B cell (primary cell): Measurements from ENCODE around the gene SUN3. TPM values are rescaled to one million over a fixed set of nuclear protein-coding genes. Genes with fewer than 3 reads are reported as not detected.
"Not testable (repeated sequence)": the region's sequence is repeated elsewhere in the genome, so short reads cannot be mapped to it uniquely, and the experiment has no call there.

ENCODE experiments used
- ATAC-seq: fragments of 200-7000 bp; cut with Tn5 transposase; one replicate; pipeline ENCODE4 v1.10.0; 2021; ENCODE audit warnings: low read depth, mild to moderate bottlenecking, moderate number of reproducible peaks, moderate library complexity
- CTCF ChIA-PET: fragments of 350-600 bp; sonication (Branson Sonifier 250); formaldehyde crosslinking; loops from one replicate; lab custom pipeline; 2021; ENCODE audit warnings: antibody characterized with exemption, inconsistent platforms; lab: Charles Lee
- POLR2A ChIA-PET: fragments of 350-600 bp; sonication (Branson Sonifier 250); formaldehyde crosslinking; loops from one replicate; lab custom pipeline; 2021; ENCODE audit warnings: antibody characterized with exemption; lab: Charles Lee
- DNase-seq: peaks from one replicate; pipeline ENCODE4 v3.0.0; 2013
- H2AFZ ChIP-seq: 2 replicates; pipeline ENCODE4 v1.6.1; 2012; ENCODE audit warnings: mild to moderate bottlenecking, low read depth, low read length; ENCODE audit not compliant: insufficient read depth, poor library complexity, severe bottlenecking
- H3K27ac ChIP-seq, 2 donors: 1 replicate in 1 of 2; 2 replicates in 1 of 2; pipeline ENCODE4 v1.5.1; 2012 to 2013; ENCODE audit warnings: low read length in 2 of 2, mild to moderate bottlenecking in 2 of 2, moderate library complexity in 1 of 2
- H3K27me3 ChIP-seq, 4 experiments: fragments of 200-600 bp in 1 of 4; sonication (generic) in 1 of 4; replicated peaks in 1 of 4; 1 replicate in 2 of 4; 2 replicates in 2 of 4; pipeline versions ENCODE4 v1.6.1 to v1.7.0; 2013 to 2016; ENCODE audit warnings: low read length in 3 of 4, mild to moderate bottlenecking in 2 of 4, mixed read lengths in 1 of 4, moderate library complexity in 1 of 4; ENCODE audit not compliant: insufficient read depth in 4 of 4, control insufficient read depth in 3 of 4; ENCODE audit errors: control extremely low read depth in 1 of 4
- H3K36me3 ChIP-seq, 2 experiments: replicated peaks in 1 of 2; 1 replicate in 1 of 2; 2 replicates in 1 of 2; pipeline versions ENCODE4 v1.6.1 to v1.7.1; 2013; ENCODE audit warnings: low read length in 1 of 2; ENCODE audit not compliant: insufficient read depth in 2 of 2, control insufficient read depth in 1 of 2; ENCODE audit errors: control extremely low read depth in 1 of 2, extremely low read depth in 1 of 2
- H3K4me1 ChIP-seq, 2 donors: fragments of 200-600 bp in 1 of 2; sonication (generic) in 1 of 2; 1 replicate in 1 of 2; 2 replicates in 1 of 2; pipeline versions ENCODE4 v1.5.1 to v1.6.1; 2013 to 2017; ENCODE audit warnings: low read length in 2 of 2; ENCODE audit not compliant: control insufficient read depth in 2 of 2, insufficient read depth in 2 of 2
- H3K4me2 ChIP-seq: replicated peaks from 2 replicates; pipeline ENCODE3; 2012; ENCODE audit warnings: mild to moderate bottlenecking, low read depth, low read length; ENCODE audit not compliant: poor library complexity, severe bottlenecking
- H3K4me3 ChIP-seq, 5 experiments: fragments of 200-600 bp in 1 of 5; sonication (generic) in 1 of 5; 1 replicate in 3 of 5; 2 replicates in 2 of 5; pipeline versions ENCODE4 v1.5.1 to v1.7.0; 2011 to 2016; ENCODE audit warnings: low read length in 4 of 5, mild to moderate bottlenecking in 4 of 5, low read depth in 2 of 5, control low read depth in 1 of 5, moderate library complexity in 1 of 5; ENCODE audit not compliant: insufficient read depth in 1 of 5; ENCODE audit errors: control extremely low read depth in 1 of 5, extremely low read depth in 1 of 5
- H3K79me2 ChIP-seq: fragments of 200-600 bp; sonication (generic); one replicate; pipeline ENCODE4 v1.6.0; 2016; ENCODE audit warnings: low read length; ENCODE audit not compliant: control insufficient read depth, insufficient read depth
- H3K9ac ChIP-seq: fragments of 200-600 bp; sonication (generic); 2 replicates; pipeline ENCODE4 v1.6.1; 2017; ENCODE audit warnings: mild to moderate bottlenecking, low read length, moderate library complexity
- H3K9me3 ChIP-seq, 3 donors: one replicate each; pipeline versions ENCODE4 v1.6.1 to v1.7.1; 2013; ENCODE audit warnings: low read length in 2 of 3; ENCODE audit not compliant: control insufficient read depth in 2 of 3, insufficient read depth in 1 of 3; ENCODE audit errors: control extremely low read depth in 1 of 3
- H4K20me1 ChIP-seq: 2 replicates; pipeline ENCODE4 v1.6.0; 2012; ENCODE audit warnings: mild to moderate bottlenecking, low read length; ENCODE audit not compliant: insufficient read depth, control insufficient read depth, poor library complexity, severe bottlenecking
- H3K27ac Mint-ChIP-seq: one replicate; pipeline ENCODE4 v1.8.0; 2021; ENCODE audit warnings: mixed read lengths
- H3K27me3 Mint-ChIP-seq: one replicate; pipeline ENCODE4 v1.8.0; 2021; ENCODE audit warnings: mixed read lengths
- H3K4me1 Mint-ChIP-seq: one replicate; pipeline ENCODE4 v1.8.0; 2021; ENCODE audit warnings: mixed read lengths
- H3K4me3 Mint-ChIP-seq: one replicate; pipeline ENCODE4 v1.8.0; 2021; ENCODE audit warnings: mixed read lengths
- H3K9me3 Mint-ChIP-seq: one replicate; pipeline ENCODE4 v1.8.0; 2022; ENCODE audit warnings: mixed read lengths; ENCODE audit not compliant: insufficient read depth
- CTCF ChIP-seq: fragments of 200-600 bp; IDR thresholded peaks from one replicate; pipeline ENCODE4 v1.8.0; 2022; ENCODE audit warnings: antibody characterized with exemption, mild to moderate bottlenecking
- EZH2 ChIP-seq: IDR thresholded peaks from 2 replicates; pipeline ENCODE4 v1.6.1; 2012; ENCODE audit warnings: borderline replicate concordance, low read depth, mild to moderate bottlenecking, moderate library complexity, low read length; ENCODE audit not compliant: insufficient read depth, poor library complexity, severe bottlenecking
- WGBS: methylation state at CpG from one replicate; pipeline ENCODE4 v1.1.5; 2013; ENCODE audit warnings: missing lambda C conversion rate; ENCODE audit not compliant: insufficient coverage; 5-methylcytosine and 5-hydroxymethylcytosine counted together
- intact Hi-C: fragments of 100-400 bp; cut with micrococcal nuclease; formaldehyde crosslinking; loops from one replicate; pipeline ENCODE4 v1.10.0; 2022
- polyA plus RNA-seq: library from polyadenylated mRNA; depleted of rRNA; stranded (reverse); fragments of >200 nt; gene quantifications from 2 replicates; pipeline ENCODE4 v1.2.3, GENCODE V29; 2012
- total RNA-seq, 2 donors: library from RNA; stranded (reverse); fragments of 120-200 nt in 1 of 2; gene quantifications; 1 replicate in 1 of 2; 2 replicates in 1 of 2; pipeline versions ENCODE4 v1.2.3 to v1.2.4, GENCODE V29; 2013 to 2022

The SUN3 gene
- total and polyA plus RNA-seq, 2 donors (not counting 1 experiment from before 2014, with no cell fraction given): not detected

GRCh38 chr7:47943676-47944474, 85.0 kb downstream of the SUN3 start:
- no peak overlapping the region for H2AFZ ChIP-seq
- 97% methylated on average over 6 of the region's 8 CpGs for WGBS
- no peak for TF ChIP-seq CTCF
- TF ChIP-seq EZH2: no peak
- H3K9me3 ChIP-seq: no peaks in the 10 kb centered on the region
- DNase-seq (no peak), ATAC-seq (no peak)
- CTCF ChIA-PET: interaction anchor here (1.0 to 3.5 kb wide), 20 partner anchors 10 to 677 kb away, joined by 3 to 99 read pairs (median 6); no protein-coding TSS in a partner anchor
- no peaks in the 10 kb centered on the region for H3K27me3 Mint-ChIP-seq
- H3K9ac ChIP-seq: no peak overlapping the region
- no peaks in the 10 kb centered on the region for H3K9me3 Mint-ChIP-seq
- no peak overlapping the region for H3K27ac ChIP-seq
- no peaks in the 10 kb centered on the region for H4K20me1 ChIP-seq
- H3K4me3 Mint-ChIP-seq: no peak overlapping the region
- H3K79me2 ChIP-seq: no peaks in the 10 kb centered on the region
- POLR2A ChIA-PET: no interaction called here
- H3K4me2 ChIP-seq: no peak overlapping the region
- peaks cover 1 to 3% of the 10 kb centered on the region in 2 donors for H3K4me1 ChIP-seq
- H3K27ac Mint-ChIP-seq: no peak overlapping the region
- intact Hi-C loops: loop anchor here (10.0 kb wide), 1 partner anchor 1221 kb away; no protein-coding TSS in a partner anchor
- H3K4me3 ChIP-seq: no peak overlapping the region
- peaks cover 2% of the 10 kb centered on the region for H3K4me1 Mint-ChIP-seq
- H3K27me3 ChIP-seq: no peaks in the 10 kb centered on the region
- H3K36me3 ChIP-seq: no peaks in the 10 kb centered on the region

DNA sequence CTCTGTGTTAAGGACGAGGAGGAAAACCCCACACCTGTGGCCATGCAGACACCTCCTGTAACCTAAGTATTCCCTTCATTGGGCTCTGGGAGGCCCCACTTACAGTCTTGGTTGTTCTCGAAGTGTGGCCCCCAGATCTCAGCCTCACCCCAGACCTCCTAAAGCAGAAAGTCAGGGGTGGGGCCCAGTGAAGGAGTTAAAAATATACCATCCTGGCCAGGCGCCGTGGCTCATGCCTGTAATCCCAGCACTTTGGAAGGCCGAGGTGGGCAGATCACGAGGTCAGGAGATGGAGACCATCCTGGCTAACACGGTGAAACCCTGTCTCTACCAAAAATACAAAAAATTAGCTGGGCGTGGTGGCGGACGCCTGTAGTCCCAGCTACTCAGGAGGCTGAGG, 86.3 kb downstream of the SUN3 start:
- peaks cover 15% of the 10 kb centered on the region for H3K4me1 Mint-ChIP-seq

More for the DNA sequence above, 86.3 kb downstream of the SUN3 start:
- H4K20me1 ChIP-seq, H3K27me3 Mint-ChIP-seq, H3K27ac ChIP-seq, H3K4me3 ChIP-seq, ATAC-seq, H3K9me3 ChIP-seq, H3K27ac Mint-ChIP-seq, H3K36me3 ChIP-seq, H3K9me3 Mint-ChIP-seq, H3K9ac ChIP-seq, H3K4me3 Mint-ChIP-seq, DNase-seq, H3K4me2 ChIP-seq, POLR2A ChIA-PET, H3K79me2 ChIP-seq, H3K27me3 ChIP-seq, H2AFZ ChIP-seq: not testable (repeated sequence)
- intact Hi-C loops: loop anchor here (10.0 kb wide), 1 partner anchor 1222 kb away; no protein-coding TSS in a partner anchor
- CTCF ChIA-PET: interaction anchor here (3.5 kb wide), 1 partner anchor 167 kb away, joined by 99 read pairs; no protein-coding TSS in a partner anchor
- H3K4me1 ChIP-seq: peaks cover 14 to 15% of the 10 kb centered on the region in 2 donors
- 80% methylated on average over 4 of the region's 10 CpGs for WGBS
